B cell (primary cell): ENCODE results near the gene WDR45. TPM values are rescaled to one million over a fixed set of nuclear protein-coding genes. Genes with fewer than 3 reads are reported as not detected.

Experiments used
- ATAC-seq: fragments of 200-7000 bp; cut with Tn5 transposase; one replicate; pipeline ENCODE4 v1.10.0; 2021; ENCODE audit warnings: low read depth, mild to moderate bottlenecking, moderate number of reproducible peaks, moderate library complexity
- CTCF ChIA-PET: fragments of 350-600 bp; sonication (Branson Sonifier 250); formaldehyde crosslinking; loops from one replicate; lab custom pipeline; 2021; ENCODE audit warnings: antibody characterized with exemption, inconsistent platforms; lab: Charles Lee
- POLR2A ChIA-PET: fragments of 350-600 bp; sonication (Branson Sonifier 250); formaldehyde crosslinking; loops from one replicate; lab custom pipeline; 2021; ENCODE audit warnings: antibody characterized with exemption; lab: Charles Lee
- DNase-seq: peaks from one replicate; pipeline ENCODE4 v3.0.0; 2013
- H2AFZ ChIP-seq: 2 replicates; pipeline ENCODE4 v1.6.1; 2012; ENCODE audit warnings: mild to moderate bottlenecking, low read depth, low read length; ENCODE audit not compliant: insufficient read depth, poor library complexity, severe bottlenecking
- H3K27ac ChIP-seq, 2 donors: 1 replicate in 1 of 2; 2 replicates in 1 of 2; pipeline ENCODE4 v1.5.1; 2012 to 2013; ENCODE audit warnings: low read length in 2 of 2, mild to moderate bottlenecking in 2 of 2, moderate library complexity in 1 of 2
- H3K27me3 ChIP-seq, 4 experiments: fragments of 200-600 bp in 1 of 4; sonication (generic) in 1 of 4; replicated peaks in 1 of 4; 1 replicate in 2 of 4; 2 replicates in 2 of 4; pipeline versions ENCODE4 v1.6.1 to v1.7.0; 2013 to 2016; ENCODE audit warnings: low read length in 3 of 4, mild to moderate bottlenecking in 2 of 4, mixed read lengths in 1 of 4, moderate library complexity in 1 of 4; ENCODE audit not compliant: insufficient read depth in 4 of 4, control insufficient read depth in 3 of 4; ENCODE audit errors: control extremely low read depth in 1 of 4
- H3K36me3 ChIP-seq, 2 experiments: replicated peaks in 1 of 2; 1 replicate in 1 of 2; 2 replicates in 1 of 2; pipeline versions ENCODE4 v1.6.1 to v1.7.1; 2013; ENCODE audit warnings: low read length in 1 of 2; ENCODE audit not compliant: insufficient read depth in 2 of 2, control insufficient read depth in 1 of 2; ENCODE audit errors: control extremely low read depth in 1 of 2, extremely low read depth in 1 of 2
- H3K4me1 ChIP-seq, 2 donors: fragments of 200-600 bp in 1 of 2; sonication (generic) in 1 of 2; 1 replicate in 1 of 2; 2 replicates in 1 of 2; pipeline versions ENCODE4 v1.5.1 to v1.6.1; 2013 to 2017; ENCODE audit warnings: low read length in 2 of 2; ENCODE audit not compliant: control insufficient read depth in 2 of 2, insufficient read depth in 2 of 2
- H3K4me2 ChIP-seq: replicated peaks from 2 replicates; pipeline ENCODE3; 2012; ENCODE audit warnings: mild to moderate bottlenecking, low read depth, low read length; ENCODE audit not compliant: poor library complexity, severe bottlenecking
- H3K4me3 ChIP-seq, 5 experiments: fragments of 200-600 bp in 1 of 5; sonication (generic) in 1 of 5; 1 replicate in 3 of 5; 2 replicates in 2 of 5; pipeline versions ENCODE4 v1.5.1 to v1.7.0; 2011 to 2016; ENCODE audit warnings: low read length in 4 of 5, mild to moderate bottlenecking in 4 of 5, low read depth in 2 of 5, control low read depth in 1 of 5, moderate library complexity in 1 of 5; ENCODE audit not compliant: insufficient read depth in 1 of 5; ENCODE audit errors: control extremely low read depth in 1 of 5, extremely low read depth in 1 of 5
- H3K79me2 ChIP-seq: fragments of 200-600 bp; sonication (generic); one replicate; pipeline ENCODE4 v1.6.0; 2016; ENCODE audit warnings: low read length; ENCODE audit not compliant: control insufficient read depth, insufficient read depth
- H3K9ac ChIP-seq: fragments of 200-600 bp; sonication (generic); 2 replicates; pipeline ENCODE4 v1.6.1; 2017; ENCODE audit warnings: mild to moderate bottlenecking, low read length, moderate library complexity
- H3K9me3 ChIP-seq, 3 donors: one replicate each; pipeline versions ENCODE4 v1.6.1 to v1.7.1; 2013; ENCODE audit warnings: low read length in 2 of 3; ENCODE audit not compliant: control insufficient read depth in 2 of 3, insufficient read depth in 1 of 3; ENCODE audit errors: control extremely low read depth in 1 of 3
- H4K20me1 ChIP-seq: 2 replicates; pipeline ENCODE4 v1.6.0; 2012; ENCODE audit warnings: mild to moderate bottlenecking, low read length; ENCODE audit not compliant: insufficient read depth, control insufficient read depth, poor library complexity, severe bottlenecking
- H3K27ac Mint-ChIP-seq: one replicate; pipeline ENCODE4 v1.8.0; 2021; ENCODE audit warnings: mixed read lengths
- H3K27me3 Mint-ChIP-seq: one replicate; pipeline ENCODE4 v1.8.0; 2021; ENCODE audit warnings: mixed read lengths
- H3K4me1 Mint-ChIP-seq: one replicate; pipeline ENCODE4 v1.8.0; 2021; ENCODE audit warnings: mixed read lengths
- H3K4me3 Mint-ChIP-seq: one replicate; pipeline ENCODE4 v1.8.0; 2021; ENCODE audit warnings: mixed read lengths
- H3K9me3 Mint-ChIP-seq: one replicate; pipeline ENCODE4 v1.8.0; 2022; ENCODE audit warnings: mixed read lengths; ENCODE audit not compliant: insufficient read depth
- EZH2 ChIP-seq: IDR thresholded peaks from 2 replicates; pipeline ENCODE4 v1.6.1; 2012; ENCODE audit warnings: borderline replicate concordance, low read depth, mild to moderate bottlenecking, moderate library complexity, low read length; ENCODE audit not compliant: insufficient read depth, poor library complexity, severe bottlenecking
- WGBS: methylation state at CpG from one replicate; pipeline ENCODE4 v1.1.5; 2013; ENCODE audit warnings: missing lambda C conversion rate; ENCODE audit not compliant: insufficient coverage; 5-methylcytosine and 5-hydroxymethylcytosine counted together
- intact Hi-C: fragments of 100-400 bp; cut with micrococcal nuclease; formaldehyde crosslinking; loops from one replicate; pipeline ENCODE4 v1.10.0; 2022
- polyA plus RNA-seq: library from polyadenylated mRNA; depleted of rRNA; stranded (reverse); fragments of >200 nt; gene quantifications from 2 replicates; pipeline ENCODE4 v1.2.3, GENCODE V29; 2012
- small RNA-seq: library from RNA; depleted of rRNA; stranded (forward); fragments of <200 nt; gene quantifications from one replicate; pipeline ENCODE3, GENCODE V24; 2012; ENCODE audit warnings: low replicate concordance, low read depth; ENCODE audit not compliant: insufficient read length
- total RNA-seq, 2 donors: library from RNA; stranded (reverse); fragments of 120-200 nt in 1 of 2; gene quantifications; 1 replicate in 1 of 2; 2 replicates in 1 of 2; pipeline versions ENCODE4 v1.2.3 to v1.2.4, GENCODE V29; 2013 to 2022
- TF ChIP-seq, protein P1 (sequence below): fragments of 200-600 bp; IDR thresholded peaks from one replicate; pipeline ENCODE4 v1.8.0; 2022; ENCODE audit warnings: antibody characterized with exemption, mild to moderate bottlenecking

Gene WDR45
- total and polyA plus RNA-seq, 2 donors (not counting 1 experiment from before 2014, with no cell fraction given), result 100 to 153 TPM

DNA sequence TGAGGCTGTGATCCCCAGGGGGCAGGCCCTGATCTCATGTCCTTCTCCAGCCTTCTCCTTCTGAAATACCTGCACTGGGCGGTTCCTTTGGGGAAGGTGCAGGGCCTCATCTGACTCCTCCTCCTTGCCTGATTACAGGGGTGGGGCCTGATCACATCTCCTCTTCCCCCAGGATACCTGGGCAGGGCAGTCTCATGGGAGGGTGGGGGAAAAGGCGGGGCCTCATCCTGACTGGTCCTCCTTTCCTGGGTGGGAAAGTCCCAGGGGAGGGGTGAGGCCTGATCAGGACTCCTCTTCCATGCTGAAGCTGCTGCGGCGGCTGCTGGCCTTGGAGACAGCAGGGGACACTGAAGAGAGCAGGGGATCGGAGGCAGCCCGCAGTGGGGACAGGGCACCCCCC is 49.8 kb downstream of the WDR45 start:
- no peak overlapping the region for H2AFZ ChIP-seq
- no peaks in the 10 kb centered on the region for H3K9me3 ChIP-seq
- H3K4me3 Mint-ChIP-seq, result no peak overlapping the region
- H3K36me3 ChIP-seq, result peaks cover 3 to 10% of the 10 kb centered on the region in 2 experiments
- H3K9me3 Mint-ChIP-seq, result no peaks in the 10 kb centered on the region
- no peaks in the 10 kb centered on the region for H4K20me1 ChIP-seq
- no peak overlapping the region for H3K27ac ChIP-seq
- ATAC-seq, result no peak
- H3K27me3 Mint-ChIP-seq, result no peaks in the 10 kb centered on the region
- ChIA-PET CTCF (no interaction called here), POLR2A (no interaction called here)
- H3K4me1 Mint-ChIP-seq, result peaks cover 7% of the 10 kb centered on the region
- peaks cover 0 to 6% of the 10 kb centered on the region in 2 donors for H3K4me1 ChIP-seq
- H3K79me2 ChIP-seq, result no peaks in the 10 kb centered on the region
- WGBS, result no CpG with 5 or more reads among the region's 6 CpGs
- no peak overlapping the region for H3K27ac Mint-ChIP-seq
- no peak overlapping the region for H3K9ac ChIP-seq
- H3K4me2 ChIP-seq, result no peak overlapping the region
- DNase-seq, result no peak
- TF ChIP-seq, protein P1, sequence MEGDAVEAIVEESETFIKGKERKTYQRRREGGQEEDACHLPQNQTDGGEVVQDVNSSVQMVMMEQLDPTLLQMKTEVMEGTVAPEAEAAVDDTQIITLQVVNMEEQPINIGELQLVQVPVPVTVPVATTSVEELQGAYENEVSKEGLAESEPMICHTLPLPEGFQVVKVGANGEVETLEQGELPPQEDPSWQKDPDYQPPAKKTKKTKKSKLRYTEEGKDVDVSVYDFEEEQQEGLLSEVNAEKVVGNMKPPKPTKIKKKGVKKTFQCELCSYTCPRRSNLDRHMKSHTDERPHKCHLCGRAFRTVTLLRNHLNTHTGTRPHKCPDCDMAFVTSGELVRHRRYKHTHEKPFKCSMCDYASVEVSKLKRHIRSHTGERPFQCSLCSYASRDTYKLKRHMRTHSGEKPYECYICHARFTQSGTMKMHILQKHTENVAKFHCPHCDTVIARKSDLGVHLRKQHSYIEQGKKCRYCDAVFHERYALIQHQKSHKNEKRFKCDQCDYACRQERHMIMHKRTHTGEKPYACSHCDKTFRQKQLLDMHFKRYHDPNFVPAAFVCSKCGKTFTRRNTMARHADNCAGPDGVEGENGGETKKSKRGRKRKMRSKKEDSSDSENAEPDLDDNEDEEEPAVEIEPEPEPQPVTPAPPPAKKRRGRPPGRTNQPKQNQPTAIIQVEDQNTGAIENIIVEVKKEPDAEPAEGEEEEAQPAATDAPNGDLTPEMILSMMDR, result no peak
- no peak for TF ChIP-seq EZH2
- intact Hi-C loops, result no loop called here
- H3K27me3 ChIP-seq, result no peaks in the 10 kb centered on the region
- no peak overlapping the region for H3K4me3 ChIP-seq

Small RNAs within 50 kb of the gene (small RNA-seq; reads per million reads assigned to genes)
- not detected for gene RNU4-52P

Other genes starting within 250 kb of the WDR45 start
- not detected in 2 replicates for gene PCSK1N, start 244.3 kb downstream of the WDR45 start, total RNA-seq
- gene PCSK1N, start 244.3 kb downstream of the WDR45 start, polyA plus RNA-seq, result 0.09 TPM in 1 of 2 replicates, not detected in the other
- 50.0 and 54.3 TPM in 2 replicates for gene TIMM17B, start 182.1 kb downstream of the WDR45 start, total RNA-seq
- gene TIMM17B, start 182.1 kb downstream of the WDR45 start, polyA plus RNA-seq, result 52.3 and 63.9 TPM in 2 replicates
- 89.5 and 89.9 TPM in 2 replicates for gene PQBP1, start 182.0 kb downstream of the WDR45 start, total RNA-seq
- 128 and 138 TPM in 2 replicates for gene PQBP1, start 182.0 kb downstream of the WDR45 start, polyA plus RNA-seq
- gene SLC35A2, start 168.2 kb downstream of the WDR45 start, total RNA-seq, result 19.1 and 24.1 TPM in 2 replicates
- gene SLC35A2, start 168.2 kb downstream of the WDR45 start, polyA plus RNA-seq, result 22.0 and 35.2 TPM in 2 replicates
- 315 and 323 TPM in 2 replicates for gene PIM2, start 160.9 kb downstream of the WDR45 start, total RNA-seq
- gene PIM2, start 160.9 kb downstream of the WDR45 start, polyA plus RNA-seq, result 249 and 276 TPM in 2 replicates
- 101 and 105 TPM in 2 replicates for gene OTUD5, start 122.3 kb downstream of the WDR45 start, total RNA-seq
- gene OTUD5, start 122.3 kb downstream of the WDR45 start, polyA plus RNA-seq, result 116 and 130 TPM in 2 replicates
- gene KCND1, start 108.0 kb downstream of the WDR45 start, total RNA-seq, result 1.5 and 2.3 TPM in 2 replicates
- 2.2 and 4.3 TPM in 2 replicates for gene KCND1, start 108.0 kb downstream of the WDR45 start, polyA plus RNA-seq
- 143 and 150 TPM in 2 replicates for gene GRIPAP1, start 77.6 kb downstream of the WDR45 start, total RNA-seq
- gene GRIPAP1, start 77.6 kb downstream of the WDR45 start, polyA plus RNA-seq, result 70.7 and 127 TPM in 2 replicates
- 38.9 and 42.1 TPM in 2 replicates for gene TFE3, start 36.5 kb downstream of the WDR45 start, total RNA-seq
- gene TFE3, start 36.5 kb downstream of the WDR45 start, polyA plus RNA-seq, result 21.0 and 31.1 TPM in 2 replicates
- 12.5 and 16.2 TPM in 2 replicates for gene CCDC120, start 20.9 kb downstream of the WDR45 start, total RNA-seq
- gene CCDC120, start 20.9 kb downstream of the WDR45 start, polyA plus RNA-seq, result 5.7 and 7.6 TPM in 2 replicates
- gene PRAF2, start 5.9 kb downstream of the WDR45 start, total RNA-seq, result 19.0 and 22.5 TPM in 2 replicates
- 18.2 and 19.4 TPM in 2 replicates for gene PRAF2, start 5.9 kb downstream of the WDR45 start, polyA plus RNA-seq
- gene GPKOW, start 43.8 kb upstream of the WDR45 start, total RNA-seq, result 16.8 and 18.7 TPM in 2 replicates
- gene GPKOW, start 43.8 kb upstream of the WDR45 start, polyA plus RNA-seq, result 8.7 and 12.9 TPM in 2 replicates
- gene MAGIX, start 82.9 kb upstream of the WDR45 start, total RNA-seq, result 1.6 and 2.4 TPM in 2 replicates
- 0.78 and 1.2 TPM in 2 replicates for gene MAGIX, start 82.9 kb upstream of the WDR45 start, polyA plus RNA-seq
- 194 and 196 TPM in 2 replicates for gene PLP2, start 92.0 kb upstream of the WDR45 start, total RNA-seq
- gene PLP2, start 92.0 kb upstream of the WDR45 start, polyA plus RNA-seq, result 174 and 214 TPM in 2 replicates
- gene PRICKLE3, start 106.5 kb upstream of the WDR45 start, total RNA-seq, result 13.2 and 16.2 TPM in 2 replicates
- gene PRICKLE3, start 106.5 kb upstream of the WDR45 start, polyA plus RNA-seq, result 21.0 and 24.2 TPM in 2 replicates
- 1.2 TPM in 2 replicates for gene SYP, start 120.3 kb upstream of the WDR45 start, total RNA-seq
- gene SYP, start 120.3 kb upstream of the WDR45 start, polyA plus RNA-seq, result 0.61 and 1.6 TPM in 2 replicates
- gene CACNA1F, start 153.5 kb upstream of the WDR45 start, total RNA-seq, result 6.7 and 8.2 TPM in 2 replicates
- gene CACNA1F, start 153.5 kb upstream of the WDR45 start, polyA plus RNA-seq, result 9.3 and 9.5 TPM in 2 replicates
- gene CCDC22, start 155.6 kb upstream of the WDR45 start, total RNA-seq, result 27.2 and 29.4 TPM in 2 replicates
- gene CCDC22, start 155.6 kb upstream of the WDR45 start, polyA plus RNA-seq, result 29.4 and 30.6 TPM in 2 replicates
- not detected in 2 replicates for gene FOXP3, start 184.8 kb upstream of the WDR45 start, total RNA-seq
- 0.03 and 0.10 TPM in 2 replicates for gene FOXP3, start 184.8 kb upstream of the WDR45 start, polyA plus RNA-seq
- 9.8 and 10.2 TPM in 2 replicates for gene PPP1R3F, start 189.9 kb upstream of the WDR45 start, total RNA-seq
- gene PPP1R3F, start 189.9 kb upstream of the WDR45 start, polyA plus RNA-seq, result 3.5 and 3.7 TPM in 2 replicates
- gene GAGE10, start 223.8 kb upstream of the WDR45 start, total RNA-seq, result not detected in 2 replicates
- gene GAGE10, start 223.8 kb upstream of the WDR45 start, polyA plus RNA-seq, result not detected in 2 replicates
- gene GAGE12J, start 242.2 kb upstream of the WDR45 start, total RNA-seq, result not detected in 2 replicates
- gene GAGE12J, start 242.2 kb upstream of the WDR45 start, polyA plus RNA-seq, result not detected in 2 replicates